Fibroblast of lung (primary cell): ENCODE data around the gene LMO7.

Experiments
- CTCF ChIP-seq, 2 donors: IDR thresholded peaks in 1 of 2; conservative IDR thresholded peaks in 1 of 2; 1 replicate in 1 of 2; 2 replicates in 1 of 2; pipeline ENCODE4 v1.5.1; 2011 to 2012; ENCODE audit warnings: low read length in 2 of 2, control low read depth in 1 of 2, inconsistent platforms in 1 of 2, low read depth in 1 of 2, mild to moderate bottlenecking in 1 of 2
- EZH2 ChIP-seq: IDR thresholded peaks from 2 replicates; pipeline ENCODE4 v1.5.1; 2012; ENCODE audit warnings: low read length, control low read depth, mild to moderate bottlenecking; ENCODE audit errors: missing control alignments

GRCh38 chr13:75754936-75755335, 118.8 kb downstream of the LMO7 start:
- TF ChIP-seq CTCF (conservative IDR thresholded peaks at IDR 0.05 in 1 of 2, IDR thresholded peaks at IDR 0.05 in 1 of 2; ENCODE audit: low read depth in 1 of 2, low read length in 2 of 2) (no peak), EZH2 (no peak)
